GM19193 (cell line): ENCODE results near the gene P4HA3.

Experiments
- POLR2A ChIP-seq: IDR thresholded peaks from 4 replicates; pipeline ENCODE4 v1.6.1; 2011; ENCODE audit not compliant: insufficient read depth, insufficient read length; ENCODE audit errors: extremely low read depth

Gene P4HA3

GRCh38 chr11:74256378-74257133, 54.9 kb downstream of the P4HA3 start:
- no peak for TF ChIP-seq POLR2A

GRCh38 chr11:74255741-74256375, 55.6 kb downstream of the P4HA3 start:
- no peak for TF ChIP-seq POLR2A

- no peak for TF ChIP-seq POLR2A
Measured at GRCh38 chr11:74253361-74253760, 58.1 kb downstream of the P4HA3 start.

GRCh38 chr11:74249496-74249895, 61.9 kb downstream of the P4HA3 start:
- TF ChIP-seq POLR2A = no peak

- TF ChIP-seq POLR2A = no peak
Measured at GRCh38 chr11:74248469-74248868, 63.0 kb downstream of the P4HA3 start.

- no peak for TF ChIP-seq POLR2A
Measured at GRCh38 chr11:74238243-74238642, 73.2 kb downstream of the P4HA3 start.

GRCh38 chr11:74237541-74237940, 73.9 kb downstream of the P4HA3 start:
- no peak for TF ChIP-seq POLR2A

- TF ChIP-seq POLR2A = no peak
Measured at GRCh38 chr11:74235121-74235520, 76.3 kb downstream of the P4HA3 start.

- no peak for TF ChIP-seq POLR2A
Measured at GRCh38 chr11:74233683-74234082, 77.8 kb downstream of the P4HA3 start.

GRCh38 chr11:74232311-74232950, 79.0 kb downstream of the P4HA3 start:
- no peak for TF ChIP-seq POLR2A

- no peak for TF ChIP-seq POLR2A
Measured at GRCh38 chr11:74226907-74227306, 84.5 kb downstream of the P4HA3 start.

- TF ChIP-seq POLR2A = no peak
Measured at GRCh38 chr11:74225565-74225964, 85.9 kb downstream of the P4HA3 start.

- TF ChIP-seq POLR2A = no peak
Measured at GRCh38 chr11:74221816-74222215, 89.6 kb downstream of the P4HA3 start.

- no peak for TF ChIP-seq POLR2A
Measured at GRCh38 chr11:74220376-74220775, 91.1 kb downstream of the P4HA3 start.
